ENCODE results near the gene ZDHHC17.

GRCh38 chr12:76860256-76860655, 96.3 kb downstream of the ZDHHC17 start:
- TF ChIP-seq MAX (IDR thresholded peaks at IDR 0.05) (no peak), CTCF (IDR thresholded peaks at IDR 0.05; ENCODE audit: low read depth, low read length, missing input control) (no peak), GABPA (IDR thresholded peaks at IDR 0.05 in 1 of 2, conservative IDR thresholded peaks at IDR 0.05 in 1 of 2) (no peak), FOXA1 (IDR thresholded peaks at IDR 0.05) (no peak), HNF4G (IDR thresholded peaks at IDR 0.05) (no peak), REST (IDR thresholded peaks at IDR 0.05) (no peak), EGR1 (IDR thresholded peaks at IDR 0.05; ENCODE audit: low read depth in 2 of 2) (no peak), SP1 (IDR thresholded peaks at IDR 0.05) (no peak), YY1 (IDR thresholded peaks at IDR 0.05) (no peak), JUND (IDR thresholded peaks at IDR 0.05) (no peak), ATF3 (IDR thresholded peaks at IDR 0.05) (no peak), RAD21 (IDR thresholded peaks at IDR 0.05) (no peak), RXRA (IDR thresholded peaks at IDR 0.05) (no peak)

All from liver (tissue), 3 donors.